NCI-H1105 (cell line): ENCODE data around the gene ADTRP.

Experiments used
- DNase-seq: peaks from one replicate; lab custom pipeline; 2025; lab: John Stamatoyannopoulos, UW

Gene ADTRP

DNA sequence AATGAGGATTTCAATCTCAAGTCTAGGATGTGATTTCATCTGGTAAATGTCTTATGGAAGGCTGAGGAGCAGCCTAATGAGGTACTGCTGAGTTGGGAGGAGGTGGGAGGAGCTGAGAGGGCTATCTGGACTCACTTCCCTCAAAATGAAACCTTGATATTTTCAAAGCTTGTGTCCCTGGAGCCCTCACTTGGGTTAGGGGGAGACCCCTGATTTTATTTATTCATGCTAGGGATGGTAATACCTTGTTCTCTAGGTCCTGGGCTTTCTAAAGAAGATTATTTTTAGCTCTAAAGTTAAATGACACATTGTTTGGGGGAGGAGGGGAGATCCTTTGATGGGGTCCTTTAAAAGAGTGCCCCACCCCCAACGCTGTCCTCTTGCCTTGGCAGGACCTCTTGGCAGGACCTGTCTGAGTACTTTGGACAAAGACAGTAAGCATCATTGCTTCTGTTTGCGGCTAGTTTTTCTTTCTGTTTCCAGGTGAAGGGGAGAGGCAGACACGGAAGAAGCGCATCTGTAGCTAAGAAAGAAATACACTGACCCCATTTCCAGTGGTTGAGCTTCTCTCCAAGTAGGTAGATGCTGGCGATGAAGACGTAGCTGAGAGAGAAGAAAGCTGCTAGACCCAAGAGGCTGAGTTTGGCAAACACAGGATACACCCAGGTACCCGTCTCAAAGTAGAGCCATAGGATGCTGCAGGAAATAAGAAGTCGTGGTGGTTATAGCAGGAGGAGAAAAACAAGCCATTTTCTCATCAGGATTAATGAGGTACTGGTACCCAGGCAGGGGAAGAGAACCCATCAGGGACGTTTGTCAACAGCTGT is 55.6 kb downstream of the ADTRP start:
- no peak for DNase-seq

GRCh38 chr6:11722220-11722619 is 56.4 kb downstream of the ADTRP start:
- DNase-seq, result no peak

- DNase-seq, result no peak
Observed at GRCh38 chr6:11718463-11718862, 60.1 kb downstream of the ADTRP start.

- DNase-seq, result no peak
Observed at GRCh38 chr6:11718031-11718430, 60.6 kb downstream of the ADTRP start.

DNA sequence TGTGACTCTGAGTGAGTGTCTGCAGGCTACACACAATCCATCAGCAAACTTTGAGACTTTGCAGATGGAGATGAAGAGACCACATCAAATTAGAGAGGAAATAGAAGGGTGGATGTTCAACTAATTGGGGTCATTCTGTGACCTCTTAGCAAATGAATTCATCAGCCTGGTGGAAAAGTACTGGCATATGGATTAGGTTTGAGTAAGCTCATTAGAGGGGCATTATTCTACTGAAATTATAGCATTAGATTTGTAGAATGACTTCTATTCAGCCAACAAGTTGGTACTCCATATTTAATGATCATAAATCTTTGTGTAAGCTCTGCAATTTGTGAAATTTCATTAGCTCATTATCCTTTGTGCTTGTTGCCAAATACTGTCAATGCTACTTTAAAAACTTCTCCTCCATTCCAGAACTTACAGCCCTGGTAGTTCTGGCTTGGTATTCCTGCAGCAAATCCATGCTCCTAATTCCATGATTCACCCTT is 63.8 kb downstream of the ADTRP start:
- DNase-seq, result no peak

- DNase-seq, result no peak
Observed at GRCh38 chr6:11714116-11714797, 64.3 kb downstream of the ADTRP start.

GRCh38 chr6:11712760-11713159 is 65.8 kb downstream of the ADTRP start:
- DNase-seq, result no peak

DNA sequence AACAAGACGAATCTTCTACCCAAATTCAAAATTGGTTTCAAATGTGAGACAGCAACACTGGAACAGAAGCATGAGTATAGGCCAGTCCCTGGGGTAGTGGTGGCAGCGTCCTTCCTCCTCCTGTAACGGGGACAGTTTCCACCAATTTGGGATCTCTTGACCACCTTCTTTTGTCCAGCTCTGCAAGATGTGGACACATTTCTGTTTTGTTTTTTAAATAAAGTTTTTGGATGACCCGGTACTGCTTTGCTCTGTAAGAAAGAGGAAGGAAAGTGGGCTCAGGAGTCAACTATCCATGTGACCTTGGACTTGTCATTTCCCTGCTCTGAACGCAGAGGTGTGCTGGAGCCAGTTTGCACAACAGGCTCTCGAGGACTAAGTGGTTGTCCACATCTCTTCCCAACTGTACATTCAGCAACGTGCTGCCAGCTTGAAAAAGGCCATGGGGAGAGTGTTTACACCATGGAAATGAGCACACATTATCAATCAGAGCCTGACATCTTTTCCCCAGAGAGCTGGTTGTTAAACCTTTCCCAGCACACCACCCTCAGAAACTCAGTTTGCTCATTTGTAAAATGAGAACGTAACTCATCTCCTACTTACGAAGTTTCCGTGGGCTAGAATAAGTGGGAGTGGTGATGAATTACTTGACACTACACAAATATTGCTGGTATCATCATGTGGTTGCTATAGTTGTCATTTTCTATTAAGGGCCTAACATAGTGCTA is 66.5 kb downstream of the ADTRP start:
- no peak for DNase-seq

DNA sequence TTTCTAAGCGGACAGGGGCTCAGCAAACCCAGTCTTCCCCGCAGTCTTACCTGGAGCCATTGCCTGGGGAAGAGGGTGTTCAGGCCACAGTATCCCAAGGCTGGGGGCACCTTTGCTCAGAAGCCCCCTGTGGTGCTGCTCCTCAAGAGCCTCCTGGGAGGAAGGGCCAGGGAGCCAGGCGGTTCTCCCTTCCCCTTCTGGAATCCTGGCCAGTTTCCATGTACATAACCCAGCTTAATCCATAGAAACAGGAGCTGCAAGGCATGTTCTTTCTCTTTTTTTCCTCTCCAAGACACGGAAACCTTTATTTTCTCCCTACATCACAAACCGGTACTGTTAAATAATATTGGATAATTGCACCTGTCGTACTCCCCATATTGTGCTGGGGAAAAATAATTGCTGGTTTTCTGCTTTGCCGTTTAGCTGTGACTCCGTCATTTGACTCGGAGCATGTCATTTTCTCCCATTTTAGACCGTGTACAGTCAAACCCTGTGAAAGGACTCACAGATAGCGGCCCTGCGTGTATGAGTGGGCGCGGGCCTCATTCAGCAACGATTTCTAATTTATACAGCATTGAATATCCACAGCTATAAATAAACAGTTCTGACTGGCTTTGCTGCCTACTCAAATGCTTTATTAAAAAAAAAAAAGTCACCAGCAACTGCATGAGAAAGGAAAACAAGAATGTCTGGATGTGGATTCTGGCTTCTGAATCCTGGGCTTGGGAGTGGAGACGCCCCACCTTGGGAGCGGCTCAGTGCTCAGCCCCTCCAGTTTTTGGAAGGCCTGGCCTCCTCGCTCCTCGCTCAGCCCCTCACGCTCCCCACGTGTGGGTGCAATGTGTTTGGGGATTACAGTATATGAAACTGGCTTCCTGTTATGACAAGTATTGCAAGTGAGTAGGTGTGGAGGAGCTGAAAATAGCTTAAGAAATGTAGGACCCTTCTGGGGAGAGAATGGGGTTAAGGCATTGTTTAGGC is 67.3 kb downstream of the ADTRP start:
- DNase-seq, result no peak

GRCh38 chr6:11710311-11710761 is 68.3 kb downstream of the ADTRP start:
- no peak for DNase-seq

- DNase-seq, result no peak
Observed at GRCh38 chr6:11706171-11706570, 72.4 kb downstream of the ADTRP start.

DNA sequence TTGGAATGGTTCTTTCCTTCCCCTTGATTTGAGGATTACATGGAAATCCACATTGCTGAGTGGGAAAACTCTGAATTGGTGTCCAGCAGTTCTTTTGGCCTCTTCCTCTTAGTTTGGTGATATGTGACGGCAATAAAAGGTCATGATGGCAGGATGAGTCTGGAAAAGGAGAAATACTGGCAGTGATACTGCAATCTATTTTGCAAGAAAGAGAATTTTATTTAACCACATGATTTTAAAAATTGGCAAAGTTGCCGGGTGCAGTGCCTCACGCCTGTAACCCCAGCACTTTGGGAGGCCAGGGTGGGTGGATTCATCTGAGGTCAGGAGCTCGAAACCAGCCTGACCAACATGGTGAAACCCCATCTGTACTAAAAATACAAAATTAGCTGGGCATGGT is 73.1 kb downstream of the ADTRP start:
- DNase-seq, result no peak

DNA sequence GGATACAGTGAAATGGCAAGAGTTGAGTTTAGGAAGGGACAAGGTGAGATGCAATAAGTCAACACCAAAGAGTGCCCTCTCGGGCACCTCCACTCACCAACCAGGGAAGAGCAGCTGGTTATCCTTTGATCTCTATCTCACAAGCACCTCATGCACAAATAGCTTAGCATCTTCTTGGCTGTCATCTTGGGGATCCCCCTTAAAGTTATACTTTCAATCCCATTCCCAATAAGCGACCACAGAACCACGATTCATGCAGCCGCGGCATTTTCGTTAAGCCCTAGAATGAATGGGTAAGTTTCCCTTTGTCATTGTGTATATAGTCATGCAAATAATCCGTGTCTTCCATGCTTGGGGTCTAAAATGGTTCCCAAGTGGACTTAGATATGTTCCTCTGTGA is 73.5 kb downstream of the ADTRP start:
- no peak for DNase-seq

GRCh38 chr6:11703725-11704124 is 74.9 kb downstream of the ADTRP start:
- DNase-seq, result no peak

DNA sequence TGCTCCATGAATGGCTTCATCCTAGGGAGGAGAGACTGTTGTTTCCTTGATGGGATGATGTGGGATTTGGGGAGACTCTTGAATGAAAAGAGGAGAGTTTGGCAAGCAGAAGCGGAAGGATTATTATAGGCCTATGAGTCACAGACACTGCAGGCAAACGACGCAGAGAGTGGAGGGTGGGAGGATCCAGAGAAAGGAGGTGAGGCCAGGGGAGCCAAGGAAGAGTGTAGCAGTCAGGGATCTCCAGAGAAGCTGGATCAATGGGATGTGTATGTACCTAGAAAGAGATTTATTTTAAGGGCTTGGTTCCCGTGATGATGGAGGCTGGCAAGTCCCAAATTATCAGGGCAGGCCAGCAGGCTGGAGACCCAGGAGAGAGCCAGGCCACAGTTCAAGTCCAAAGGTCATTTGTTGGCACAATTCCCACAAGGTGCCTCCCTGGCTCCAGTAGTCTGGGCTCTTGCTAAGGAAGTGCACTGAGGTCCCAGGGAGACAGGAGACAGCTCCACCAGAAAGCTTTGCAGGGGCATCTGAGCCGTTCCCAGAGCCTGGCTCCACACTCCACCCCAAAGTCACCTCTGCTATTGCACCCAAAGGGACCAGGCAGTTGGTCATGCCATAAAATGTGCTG is 76.0 kb downstream of the ADTRP start:
- no peak for DNase-seq

DNA sequence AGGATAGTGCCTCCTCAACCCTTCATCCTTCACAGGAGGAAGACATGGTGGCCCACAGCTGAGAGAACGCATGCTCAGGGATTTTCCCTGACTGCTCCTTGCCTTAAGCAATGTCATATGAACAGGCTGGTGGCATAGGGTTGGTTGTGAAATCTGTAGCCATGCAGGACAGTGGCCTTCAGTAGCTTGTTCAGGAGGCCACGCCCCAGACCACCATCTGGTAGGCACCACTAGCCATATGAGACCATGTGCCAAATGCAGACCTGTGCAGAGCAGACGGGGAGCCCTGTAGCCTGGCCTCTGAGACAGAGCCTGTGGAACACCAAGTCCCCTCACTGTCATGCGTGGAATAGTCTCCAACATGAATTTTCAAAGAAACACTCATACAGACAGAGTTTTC is 76.5 kb downstream of the ADTRP start:
- DNase-seq, result no peak

- no peak for DNase-seq
Observed at GRCh38 chr6:11701573-11701972, 77.0 kb downstream of the ADTRP start.

- DNase-seq, result peak; percentile 53
Observed at GRCh38 chr6:11700118-11700718, 78.4 kb downstream of the ADTRP start.

DNA sequence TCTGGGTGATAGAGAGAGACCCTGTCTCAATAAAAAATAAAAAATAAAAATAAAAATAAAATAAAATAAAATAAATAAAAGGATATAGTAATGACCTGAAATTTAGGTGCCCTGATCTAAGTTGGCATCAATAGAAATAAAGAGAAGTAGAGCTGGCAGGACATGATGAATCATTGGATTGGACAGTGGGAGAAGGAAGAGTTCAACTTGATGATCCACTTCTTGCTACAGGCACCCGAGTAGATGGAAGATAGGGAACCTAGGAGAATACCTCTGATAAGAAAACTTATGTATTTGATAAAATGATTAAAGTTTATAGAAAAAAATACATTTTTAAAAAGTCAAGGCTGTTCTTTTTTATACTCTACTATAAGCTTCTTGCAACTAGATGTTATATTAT is 79.0 kb downstream of the ADTRP start:
- DNase-seq, result no peak
